K562 (cell line): Measurements from ENCODE around the gene SCNN1A. TPM values are rescaled to one million over a fixed set of nuclear protein-coding genes. Genes with fewer than 3 reads are reported as not detected.
A peak's percentile ranks its signal among the peaks of the same experiment; 100 is the strongest.

Experiments used
- POLR2A ChIP-seq: fragments of 450-650 bp; conservative IDR thresholded peaks from 2 replicates; pipeline ENCODE4 v1.6.1; 2016
- RAD21 ChIP-seq, 2 experiments: fragments of 250-450 bp in 1 of 2; fragments of 450-650 bp in 1 of 2; sonication (Bioruptor Pico) in 1 of 2; formaldehyde crosslinking in 1 of 2; IDR thresholded peaks in 1 of 2; conservative IDR thresholded peaks in 1 of 2; 2 replicates each; pipeline versions ENCODE4 v1.4.0 to v1.8.0; 2020 to 2022; ENCODE audit warnings: mild to moderate bottlenecking in 2 of 2, moderate library complexity in 1 of 2
- polyA plus RNA-seq, 8 experiments: library from polyadenylated mRNA; depleted of rRNA in 4 of 8; stranded (reverse) in 5 of 8; unstranded in 3 of 8; fragments of >200 nt; fragmentation: Nextera tagmentation in 2 of 8; fragmentation: Illumina TruSeq in 1 of 8; extraction: Ambion mirVana in 2 of 8; extraction: Trizol in 1 of 8; gene quantifications; 2 replicates each; pipeline versions ENCODE4 v1.2.1 to v1.2.3, GENCODE V29; 2011 to 2014; ENCODE audit warnings: inconsistent platforms in 1 of 8, missing spikeins in 1 of 8
- total RNA-seq, 7 experiments: library from RNA; depleted of rRNA in 6 of 7; stranded (reverse); fragments of >200 nt in 6 of 7; fragmentation: Illumina TruSeq in 2 of 7; extraction: Trizol in 2 of 7; gene quantifications; 2 replicates each; pipeline versions ENCODE4 v1.2.1 to v1.2.3, GENCODE V29; 2011 to 2021; ENCODE audit warnings: low replicate concordance in 1 of 7
- TF ChIP-seq, protein P1 (sequence below), 2 experiments: fragments of 450-650 bp in 1 of 2; IDR thresholded peaks; 2 replicates each; pipeline ENCODE4 v1.6.1; 2011 to 2017; ENCODE audit warnings: low read depth in 2 of 2, antibody characterized with exemption in 1 of 2, borderline replicate concordance in 1 of 2, low read length in 1 of 2, mild to moderate bottlenecking in 1 of 2, mixed read lengths in 1 of 2; ENCODE audit not compliant: control insufficient read depth in 1 of 2
- TF ChIP-seq, protein P2 (sequence below), 2 experiments: fragments of 450-650 bp; IDR thresholded peaks; 2 replicates each; pipeline ENCODE4 v1.6.1; 2016; ENCODE audit warnings: mild to moderate bottlenecking in 2 of 2, borderline replicate concordance in 1 of 2, low read depth in 1 of 2, moderate library complexity in 1 of 2
- TF ChIP-seq, protein P3 (sequence below): IDR thresholded peaks from 2 replicates; pipeline ENCODE4 v1.6.1; 2014; ENCODE audit warnings: antibody characterized with exemption

SCNN1A gene
- total and polyA plus RNA-seq, 9 of the 15 experiments (the other 6 are each of a cell fraction or from before 2014, with no cell fraction given), result 0.15 to 0.49 (median 0.32) TPM; not detected in 5

DNA sequence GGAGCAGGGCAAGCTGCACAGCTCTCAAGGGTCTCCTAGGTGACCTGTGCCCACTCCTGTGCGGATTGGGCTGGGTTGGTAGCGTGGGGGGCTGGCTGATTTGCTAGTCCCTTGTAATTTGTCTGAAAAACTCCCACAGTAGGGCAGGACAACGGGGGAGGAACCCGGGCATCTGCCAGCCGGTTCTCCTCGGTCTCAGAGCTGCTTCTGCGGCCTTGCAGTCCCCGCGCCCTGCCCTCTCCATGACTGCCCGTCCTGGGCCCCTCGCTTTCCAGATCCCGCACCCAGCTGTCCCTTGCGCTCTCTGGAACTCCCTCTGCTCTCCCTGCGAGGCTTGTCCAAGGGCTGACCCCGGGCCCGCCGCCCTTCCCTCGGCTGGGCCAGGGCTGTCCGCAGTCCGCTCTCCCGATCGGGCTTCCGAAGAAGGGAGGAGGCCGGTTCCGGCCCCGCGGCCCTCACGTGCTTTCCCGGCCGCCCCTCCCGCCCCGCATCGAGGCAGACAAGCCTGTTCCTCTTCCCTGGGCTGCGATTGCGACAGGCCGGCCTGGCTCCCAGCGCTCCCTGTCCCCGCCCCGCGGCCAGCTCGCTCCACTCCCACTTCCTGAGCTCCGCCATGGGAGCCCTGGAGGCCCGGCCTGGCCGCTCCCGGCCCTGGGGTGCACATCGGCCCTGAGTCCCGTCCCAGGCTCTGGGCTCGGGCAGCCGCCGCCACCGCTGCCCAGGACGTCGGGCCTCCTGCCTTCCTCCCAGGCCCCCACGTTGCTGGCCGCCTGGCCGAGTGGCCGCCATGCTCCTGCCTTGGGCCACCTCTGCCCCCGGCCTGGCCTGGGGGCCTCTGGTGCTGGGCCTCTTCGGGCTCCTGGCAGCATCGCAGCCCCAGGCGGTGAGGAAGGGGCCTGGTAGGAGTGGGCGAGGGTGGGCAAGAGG, 8.5 kb upstream of the SCNN1A start, which contains the start of gene LTBR (continued):
- TF ChIP-seq, protein P1, sequence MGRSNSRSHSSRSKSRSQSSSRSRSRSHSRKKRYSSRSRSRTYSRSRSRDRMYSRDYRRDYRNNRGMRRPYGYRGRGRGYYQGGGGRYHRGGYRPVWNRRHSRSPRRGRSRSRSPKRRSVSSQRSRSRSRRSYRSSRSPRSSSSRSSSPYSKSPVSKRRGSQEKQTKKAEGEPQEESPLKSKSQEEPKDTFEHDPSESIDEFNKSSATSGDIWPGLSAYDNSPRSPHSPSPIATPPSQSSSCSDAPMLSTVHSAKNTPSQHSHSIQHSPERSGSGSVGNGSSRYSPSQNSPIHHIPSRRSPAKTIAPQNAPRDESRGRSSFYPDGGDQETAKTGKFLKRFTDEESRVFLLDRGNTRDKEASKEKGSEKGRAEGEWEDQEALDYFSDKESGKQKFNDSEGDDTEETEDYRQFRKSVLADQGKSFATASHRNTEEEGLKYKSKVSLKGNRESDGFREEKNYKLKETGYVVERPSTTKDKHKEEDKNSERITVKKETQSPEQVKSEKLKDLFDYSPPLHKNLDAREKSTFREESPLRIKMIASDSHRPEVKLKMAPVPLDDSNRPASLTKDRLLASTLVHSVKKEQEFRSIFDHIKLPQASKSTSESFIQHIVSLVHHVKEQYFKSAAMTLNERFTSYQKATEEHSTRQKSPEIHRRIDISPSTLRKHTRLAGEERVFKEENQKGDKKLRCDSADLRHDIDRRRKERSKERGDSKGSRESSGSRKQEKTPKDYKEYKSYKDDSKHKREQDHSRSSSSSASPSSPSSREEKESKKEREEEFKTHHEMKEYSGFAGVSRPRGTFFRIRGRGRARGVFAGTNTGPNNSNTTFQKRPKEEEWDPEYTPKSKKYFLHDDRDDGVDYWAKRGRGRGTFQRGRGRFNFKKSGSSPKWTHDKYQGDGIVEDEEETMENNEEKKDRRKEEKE (IDR thresholded peaks at IDR 0.05; ENCODE audit: borderline replicate concordance in 1 of 2, control insufficient read depth in 1 of 2, low read depth in 2 of 2, low read length in 1 of 2), result no peak
- TF ChIP-seq, protein P2, sequence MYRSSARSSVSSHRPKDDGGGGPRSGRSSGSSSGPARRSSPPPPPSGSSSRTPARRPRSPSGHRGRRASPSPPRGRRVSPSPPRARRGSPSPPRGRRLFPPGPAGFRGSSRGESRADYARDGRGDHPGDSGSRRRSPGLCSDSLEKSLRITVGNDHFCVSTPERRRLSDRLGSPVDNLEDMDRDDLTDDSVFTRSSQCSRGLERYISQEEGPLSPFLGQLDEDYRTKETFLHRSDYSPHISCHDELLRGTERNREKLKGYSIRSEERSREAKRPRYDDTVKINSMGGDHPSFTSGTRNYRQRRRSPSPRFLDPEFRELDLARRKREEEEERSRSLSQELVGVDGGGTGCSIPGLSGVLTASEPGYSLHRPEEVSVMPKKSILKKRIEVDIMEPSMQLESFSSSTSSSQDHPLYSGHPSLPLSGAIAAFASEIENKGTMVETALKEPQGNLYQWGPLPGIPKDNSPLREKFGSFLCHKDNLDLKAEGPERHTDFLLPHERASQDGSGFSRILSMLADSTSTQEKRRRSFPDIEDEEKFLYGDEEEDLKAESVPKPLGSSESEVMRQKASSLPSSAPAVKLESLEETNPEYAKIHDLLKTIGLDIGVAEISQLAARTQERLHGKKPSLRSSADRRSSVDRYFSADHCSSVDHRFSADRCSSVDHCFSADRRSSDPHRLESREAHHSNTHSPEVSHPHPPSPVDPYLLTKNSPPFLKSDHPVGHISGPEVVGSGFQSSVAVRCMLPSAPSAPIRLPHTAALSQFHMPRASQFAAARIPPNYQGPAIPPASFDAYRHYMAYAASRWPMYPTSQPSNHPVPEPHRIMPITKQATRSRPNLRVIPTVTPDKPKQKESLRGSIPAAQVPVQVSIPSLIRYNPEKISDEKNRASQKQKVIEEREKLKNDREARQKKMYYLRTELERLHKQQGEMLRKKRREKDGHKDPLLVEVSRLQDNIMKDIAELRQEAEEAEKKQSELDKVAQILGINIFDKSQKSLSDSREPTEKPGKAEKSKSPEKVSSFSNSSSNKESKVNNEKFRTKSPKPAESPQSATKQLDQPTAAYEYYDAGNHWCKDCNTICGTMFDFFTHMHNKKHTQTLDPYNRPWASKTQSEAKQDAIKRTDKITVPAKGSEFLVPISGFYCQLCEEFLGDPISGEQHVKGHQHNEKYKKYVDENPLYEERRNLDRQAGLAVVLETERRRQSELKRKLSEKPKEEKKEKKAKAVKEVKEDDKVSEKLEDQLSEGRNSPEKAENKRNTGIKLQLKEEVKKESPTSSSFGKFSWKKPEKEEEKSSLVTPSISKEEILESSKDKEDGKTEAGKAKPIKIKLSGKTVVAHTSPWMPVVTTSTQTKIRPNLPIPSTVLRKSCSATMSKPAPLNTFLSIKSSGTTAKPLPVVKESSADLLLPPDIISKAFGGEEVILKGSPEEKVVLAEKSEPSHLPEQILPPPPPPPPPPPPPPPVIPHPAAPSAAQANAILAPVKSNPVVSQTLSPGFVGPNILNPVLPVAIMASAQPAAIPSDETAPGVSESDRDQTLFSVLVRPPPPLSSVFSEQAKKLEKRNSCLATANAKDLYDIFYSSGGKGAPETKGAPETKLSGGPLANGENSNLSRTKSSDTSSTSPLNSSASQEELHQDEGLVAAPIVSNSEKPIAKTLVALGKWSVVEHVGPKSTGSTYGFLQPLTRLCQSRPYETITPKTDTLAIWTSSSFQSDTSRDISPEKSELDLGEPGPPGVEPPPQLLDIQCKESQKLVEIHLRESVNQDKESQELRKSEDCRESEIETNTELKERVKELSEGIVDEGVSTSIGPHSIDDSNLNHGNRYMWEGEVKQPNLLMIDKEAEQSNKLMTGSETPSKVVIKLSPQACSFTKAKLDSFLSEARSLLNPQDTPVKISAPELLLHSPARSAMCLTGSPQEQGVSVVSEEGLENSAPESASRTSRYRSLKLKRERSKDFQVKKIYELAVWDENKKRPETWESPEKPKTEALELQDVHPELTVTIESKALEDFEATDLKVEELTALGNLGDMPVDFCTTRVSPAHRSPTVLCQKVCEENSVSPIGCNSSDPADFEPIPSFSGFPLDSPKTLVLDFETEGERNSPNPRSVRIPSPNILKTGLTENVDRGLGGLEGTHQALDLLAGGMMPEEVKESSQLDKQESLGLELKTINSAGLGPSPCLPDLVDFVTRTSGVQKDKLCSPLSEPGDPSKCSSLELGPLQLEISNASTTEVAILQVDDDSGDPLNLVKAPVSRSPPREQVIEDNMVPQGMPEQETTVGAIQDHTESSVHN (IDR thresholded peaks at IDR 0.05; ENCODE audit: borderline replicate concordance in 1 of 2, low read depth in 1 of 2), result no peak
- TF ChIP-seq POLR2A (peak; percentile 77), RAD21 (CRISPR knock-in tag; conservative IDR thresholded peaks at IDR 0.05 in 1 of 2, IDR thresholded peaks at IDR 0.05 in 1 of 2) (peak in 1 of 2 experiments; percentile 18; a peak in 1 of 4 replicates)
- TF ChIP-seq, protein P3, sequence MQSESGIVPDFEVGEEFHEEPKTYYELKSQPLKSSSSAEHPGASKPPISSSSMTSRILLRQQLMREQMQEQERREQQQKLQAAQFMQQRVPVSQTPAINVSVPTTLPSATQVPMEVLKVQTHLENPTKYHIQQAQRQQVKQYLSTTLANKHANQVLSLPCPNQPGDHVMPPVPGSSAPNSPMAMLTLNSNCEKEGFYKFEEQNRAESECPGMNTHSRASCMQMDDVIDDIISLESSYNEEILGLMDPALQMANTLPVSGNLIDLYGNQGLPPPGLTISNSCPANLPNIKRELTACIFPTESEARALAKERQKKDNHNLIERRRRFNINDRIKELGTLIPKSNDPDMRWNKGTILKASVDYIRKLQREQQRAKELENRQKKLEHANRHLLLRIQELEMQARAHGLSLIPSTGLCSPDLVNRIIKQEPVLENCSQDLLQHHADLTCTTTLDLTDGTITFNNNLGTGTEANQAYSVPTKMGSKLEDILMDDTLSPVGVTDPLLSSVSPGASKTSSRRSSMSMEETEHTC, result peak; percentile 80; the same call in 1 of the 2 replicates
